GDM1 (cell line): ENCODE measurements around the gene C20orf204.
"Not testable (repeated sequence)": the region's sequence is repeated elsewhere in the genome, so short reads cannot be mapped to it uniquely, and the experiment has no call there.

Experiments used
- DNase-seq: peaks from one replicate; lab custom pipeline; 2025; lab: John Stamatoyannopoulos, UW

C20orf204 gene, protein sequence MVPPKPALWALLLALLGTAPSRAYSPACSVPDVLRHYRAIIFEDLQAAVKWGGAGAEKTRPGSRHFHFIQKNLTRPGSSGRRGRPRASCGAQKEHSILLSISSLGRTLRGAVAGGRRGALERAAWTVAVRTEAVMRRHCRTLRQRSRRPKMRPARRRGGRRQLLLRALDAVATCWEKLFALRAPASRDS

DNA sequence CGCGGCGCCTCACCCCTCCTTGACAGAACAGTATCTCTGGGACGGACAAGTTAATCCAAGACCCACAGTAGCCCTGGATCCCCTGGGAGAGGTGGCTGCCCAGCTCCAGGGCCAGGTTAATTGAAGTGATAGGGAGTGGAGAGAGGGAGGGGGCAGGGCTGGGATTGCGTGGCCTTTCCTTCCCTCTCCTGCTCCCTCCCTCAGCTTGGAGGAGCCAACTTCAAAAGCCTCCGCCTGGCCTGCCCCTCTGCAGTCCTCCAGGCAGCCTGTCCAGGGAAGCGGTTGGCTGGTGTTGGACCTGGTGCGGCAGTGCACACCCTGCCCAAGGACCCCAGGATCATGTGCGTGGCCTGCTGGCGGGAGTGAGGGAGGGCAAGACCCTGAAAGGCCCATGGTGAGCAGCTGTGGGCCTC, at the start of gene C20orf204:
TSS of gene C20orf204 (plus strand) at position 250 of the 413 bp plus-strand sequence. CDS start at position 392, 142 bp downstream.
- DNase-seq, result no peak

DNA sequence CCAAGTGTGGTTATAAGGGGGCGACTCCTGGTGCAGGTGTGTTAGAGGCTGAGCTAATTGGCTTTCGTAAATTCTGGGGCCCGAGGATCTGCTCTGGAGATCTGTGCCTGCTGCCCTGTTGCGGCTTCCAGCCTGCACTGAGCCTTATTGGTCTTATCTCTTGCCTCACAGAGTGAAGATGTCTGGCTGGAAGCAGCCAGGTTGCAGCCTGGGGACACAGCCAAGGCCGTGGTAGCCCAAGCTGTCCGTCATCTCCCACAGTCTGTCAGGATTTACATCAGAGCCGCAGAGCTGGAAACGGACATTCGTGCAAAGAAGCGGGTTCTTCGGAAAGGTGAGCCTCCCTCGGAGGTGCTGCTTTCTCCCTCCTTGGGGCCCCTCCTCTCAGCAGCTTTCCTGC, 35.1 kb upstream of the C20orf204 start:
- no peak for DNase-seq

DNA sequence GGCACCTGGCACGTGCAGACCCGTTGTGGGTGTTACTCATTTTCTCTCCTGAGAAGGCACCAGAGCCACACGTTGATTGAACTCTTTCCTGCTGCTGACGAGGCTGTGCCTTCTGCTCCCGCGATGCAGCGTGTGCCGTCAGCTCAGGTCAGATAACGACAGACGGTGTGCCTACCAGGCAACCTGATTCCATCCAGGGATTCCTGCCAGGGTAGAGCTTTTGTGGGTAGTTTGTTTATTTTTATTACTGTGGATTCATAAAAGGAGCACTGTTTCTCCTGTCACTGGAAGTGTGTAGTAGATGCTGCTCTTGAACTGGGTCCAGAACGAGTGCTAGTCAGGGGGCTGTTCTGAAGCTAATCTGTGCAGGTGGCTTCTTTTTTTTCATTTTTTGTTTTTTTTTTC, 34.4 kb upstream of the C20orf204 start:
- no peak for DNase-seq

DNA sequence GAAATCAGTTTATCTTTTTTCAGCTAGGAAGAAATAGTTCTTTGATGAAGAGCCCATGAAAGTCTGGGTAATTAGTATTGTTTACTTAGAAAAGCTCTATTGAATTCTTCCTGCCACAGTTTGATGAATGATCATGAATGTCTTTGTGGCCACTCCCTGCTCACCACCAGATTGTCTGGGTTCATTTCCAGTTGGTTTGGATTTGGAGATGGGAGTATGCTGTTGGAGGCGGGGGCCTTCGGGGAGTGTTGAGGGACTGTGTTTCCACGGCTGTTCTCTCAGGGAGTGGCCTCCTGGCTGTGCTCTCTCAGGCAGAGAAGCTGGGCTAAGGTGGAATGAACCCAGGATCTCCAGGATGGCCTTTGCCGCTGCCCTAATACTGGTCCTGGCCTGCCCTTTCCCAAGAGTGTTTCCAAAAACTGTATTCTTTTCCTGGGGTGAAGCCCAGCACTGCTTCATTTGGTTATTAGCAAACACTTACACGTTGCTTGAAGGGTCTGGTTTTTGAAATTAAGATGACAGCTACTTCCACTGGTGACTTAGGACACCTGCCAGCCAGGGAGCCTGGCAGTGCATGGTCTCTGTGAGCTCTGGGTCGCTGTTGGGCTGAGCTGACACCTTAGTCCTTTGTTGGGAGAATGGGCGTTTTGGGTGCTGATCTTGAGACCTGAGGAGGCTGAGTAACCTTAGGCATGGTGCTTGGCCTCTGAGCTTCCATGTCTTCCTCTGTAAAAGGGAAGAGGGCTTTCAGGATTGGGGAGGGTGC, 31.8 kb upstream of the C20orf204 start:
- DNase-seq, result no peak

DNA sequence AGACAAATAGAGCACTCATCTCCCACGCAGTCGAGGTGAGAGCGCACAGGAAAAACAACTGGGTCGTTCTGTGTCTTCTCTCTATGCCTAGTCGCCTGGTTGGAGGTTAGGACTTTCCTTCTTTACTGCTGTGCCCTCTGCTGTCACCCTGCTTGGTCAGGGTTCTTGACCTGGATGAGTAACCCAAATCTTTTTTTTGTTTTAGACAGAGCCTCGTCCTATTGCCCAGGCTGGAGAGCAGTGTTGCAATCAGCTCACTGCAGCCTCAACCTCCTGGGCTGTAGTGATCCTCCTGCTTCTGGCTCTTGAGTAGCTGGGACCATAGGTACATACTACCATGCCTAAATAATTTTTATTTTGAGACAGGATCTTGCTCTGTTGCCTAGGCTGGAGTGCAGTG, 30.6 kb upstream of the C20orf204 start:
- no peak for DNase-seq

DNA sequence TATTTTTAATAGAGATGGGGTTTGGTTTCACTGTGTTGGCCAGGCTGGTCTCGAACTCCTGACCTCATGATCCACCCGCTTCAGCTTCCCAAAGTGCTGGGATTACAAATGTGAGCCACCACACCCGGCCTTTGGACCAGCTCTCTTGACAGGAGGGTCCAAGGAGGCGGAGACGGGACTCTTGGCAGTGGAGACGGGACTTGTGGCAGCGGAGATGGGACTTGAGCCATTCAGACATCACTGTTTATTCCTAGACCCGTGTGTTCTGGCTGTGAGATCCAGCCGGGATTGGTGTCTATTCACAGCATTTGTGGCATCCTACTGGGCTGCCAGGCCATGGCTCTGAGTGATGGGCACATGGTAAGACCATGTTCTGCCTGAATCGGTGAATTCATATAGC, 29.5 kb upstream of the C20orf204 start:
- no peak for DNase-seq

DNA sequence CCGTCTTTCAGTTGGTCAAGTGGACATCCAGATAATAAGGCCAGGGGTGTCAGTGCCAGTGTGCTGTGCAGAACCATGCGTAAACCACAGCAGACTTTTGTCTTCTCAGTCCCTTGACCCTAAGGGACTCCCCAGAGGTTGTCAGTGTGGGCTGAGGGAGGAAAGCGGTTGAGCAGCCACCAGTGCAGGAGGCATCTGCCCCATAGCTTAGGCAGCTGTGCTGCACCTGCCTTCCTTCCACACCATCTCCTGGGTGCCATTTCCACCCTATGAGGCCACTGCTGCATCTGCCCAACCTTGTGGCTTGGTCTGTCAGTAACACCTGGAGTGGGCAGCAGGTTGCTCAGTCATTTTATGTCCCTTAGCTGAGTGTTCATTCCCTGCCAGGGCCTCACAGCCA, 29.1 kb upstream of the C20orf204 start:
- no peak for DNase-seq

DNA sequence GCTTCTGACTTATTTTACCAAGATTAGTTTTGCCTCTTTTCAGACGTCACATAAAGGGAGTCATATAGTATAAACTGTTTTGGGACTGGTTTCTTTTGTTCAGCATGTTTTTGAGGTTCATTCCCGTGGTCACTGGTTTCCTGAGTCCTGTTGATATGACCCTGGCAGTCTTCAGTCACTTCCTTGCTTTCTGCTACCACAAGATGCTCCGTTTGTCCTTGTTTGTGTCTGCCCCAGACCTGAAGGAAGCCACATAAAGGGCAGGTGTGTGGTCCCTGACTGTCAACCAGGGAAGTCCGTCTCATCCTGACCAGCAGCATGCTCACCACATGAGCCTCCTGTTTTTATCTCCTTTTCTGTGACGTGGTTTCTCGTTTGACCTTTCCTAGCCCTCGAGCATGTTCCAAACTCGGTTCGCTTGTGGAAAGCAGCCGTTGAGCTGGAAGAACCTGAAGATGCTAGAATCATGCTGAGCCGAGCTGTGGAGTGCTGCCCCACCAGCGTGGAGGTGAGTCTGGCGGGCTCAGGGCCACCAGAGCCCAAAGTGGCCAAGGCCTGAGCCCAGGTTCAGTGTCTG, 26.1 kb upstream of the C20orf204 start:
- no peak for DNase-seq

DNA sequence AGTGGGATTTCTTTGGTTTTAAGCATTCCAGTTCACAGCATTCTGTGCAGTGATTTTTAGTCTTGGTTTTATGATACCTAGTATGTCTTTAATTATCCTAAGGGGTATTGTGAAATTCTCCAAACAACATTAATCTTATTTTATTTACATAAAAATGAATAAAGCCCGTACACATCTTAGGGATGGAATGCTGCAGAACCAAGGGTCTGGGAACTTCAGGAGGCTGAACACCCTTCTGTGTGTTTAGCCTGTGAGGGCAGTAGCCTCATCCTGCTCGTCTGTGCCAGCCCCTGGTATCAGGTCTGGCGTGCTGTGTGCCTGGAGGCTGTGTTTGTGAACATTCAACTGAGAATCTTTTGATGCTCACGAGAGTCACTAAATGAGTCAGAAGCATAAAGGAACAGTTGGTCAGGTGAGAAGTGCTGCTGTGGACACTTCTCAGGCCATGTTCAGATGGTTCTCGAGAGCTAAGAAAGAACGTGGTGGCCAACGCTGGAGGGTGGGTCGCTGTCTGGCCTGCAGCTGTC, 25.2 kb upstream of the C20orf204 start:
- DNase-seq, result no peak

DNA sequence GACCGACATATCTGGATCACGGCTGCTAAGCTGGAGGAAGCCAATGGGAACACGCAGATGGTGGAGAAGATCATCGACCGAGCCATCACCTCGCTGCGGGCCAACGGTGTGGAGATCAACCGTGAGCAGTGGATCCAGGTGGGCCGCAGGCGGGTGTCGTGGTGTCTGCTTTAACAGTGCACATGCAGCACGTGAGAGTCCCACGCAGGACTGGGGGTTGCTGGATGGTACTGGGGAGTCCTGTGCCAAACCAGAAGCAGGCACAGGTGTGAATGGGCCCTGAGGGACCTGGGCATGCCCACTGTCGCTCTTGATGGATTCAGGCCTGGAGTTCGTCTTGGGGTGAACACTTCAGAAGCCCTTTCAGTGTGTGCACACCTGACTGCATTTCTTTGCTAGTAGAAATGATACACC, 24.6 kb upstream of the C20orf204 start:
- DNase-seq, result no peak

DNA sequence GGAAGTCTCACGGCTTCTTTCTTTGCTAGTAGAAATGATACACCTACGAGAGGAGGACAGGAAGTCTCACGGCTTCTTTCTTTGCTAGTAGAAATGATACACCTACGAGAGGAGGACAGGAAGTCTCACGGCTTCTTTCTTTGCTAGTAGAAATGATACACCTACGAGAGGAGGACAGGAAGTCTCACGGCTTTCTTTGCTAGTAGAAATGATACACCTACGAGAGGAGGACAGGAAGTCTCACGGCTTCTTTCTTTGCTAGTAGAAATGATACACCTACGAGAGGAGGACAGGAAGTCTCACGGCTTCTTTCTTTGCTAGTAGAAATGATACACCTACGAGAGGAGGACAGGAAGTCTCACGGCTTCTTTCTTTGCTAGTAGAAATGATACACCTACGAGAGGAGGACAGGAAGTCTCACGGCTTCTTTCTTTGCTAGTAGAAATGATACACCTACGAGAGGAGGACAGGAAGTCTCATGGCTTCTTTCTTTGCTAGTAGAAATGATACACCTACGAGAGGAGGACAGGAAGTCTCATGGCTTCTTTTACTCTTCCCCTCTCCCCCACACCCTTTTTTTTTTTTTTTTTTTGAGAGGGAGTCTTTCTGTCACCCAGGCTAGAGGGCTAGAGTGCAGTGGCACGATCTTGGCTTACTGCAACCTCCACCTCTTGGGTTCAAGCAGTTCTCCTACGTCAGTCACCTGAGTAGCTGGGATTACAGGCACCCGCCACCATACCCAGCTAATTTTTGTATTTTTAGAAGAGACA, 23.4 kb upstream of the C20orf204 start:
- DNase-seq, result not testable (repeated sequence)

DNA sequence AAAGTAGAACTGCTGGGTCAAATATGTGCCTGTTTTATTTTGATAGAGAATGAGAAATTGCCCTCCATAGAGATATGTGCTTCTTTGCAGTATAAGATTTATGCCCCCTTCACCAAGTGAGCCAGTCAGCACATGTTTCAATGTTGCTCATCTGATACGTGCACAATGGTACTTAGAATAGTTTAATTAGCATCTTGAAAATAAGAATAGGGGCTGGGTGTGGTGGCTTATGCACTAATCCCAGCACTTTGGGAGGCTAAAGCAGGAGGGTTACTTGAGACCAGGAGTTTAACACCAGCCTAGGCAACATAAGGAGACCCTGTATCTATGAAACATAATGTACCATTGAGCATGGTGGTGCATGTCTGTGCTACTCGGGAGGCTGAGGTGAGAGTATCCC, 20.3 kb upstream of the C20orf204 start:
- DNase-seq, result no peak

DNA sequence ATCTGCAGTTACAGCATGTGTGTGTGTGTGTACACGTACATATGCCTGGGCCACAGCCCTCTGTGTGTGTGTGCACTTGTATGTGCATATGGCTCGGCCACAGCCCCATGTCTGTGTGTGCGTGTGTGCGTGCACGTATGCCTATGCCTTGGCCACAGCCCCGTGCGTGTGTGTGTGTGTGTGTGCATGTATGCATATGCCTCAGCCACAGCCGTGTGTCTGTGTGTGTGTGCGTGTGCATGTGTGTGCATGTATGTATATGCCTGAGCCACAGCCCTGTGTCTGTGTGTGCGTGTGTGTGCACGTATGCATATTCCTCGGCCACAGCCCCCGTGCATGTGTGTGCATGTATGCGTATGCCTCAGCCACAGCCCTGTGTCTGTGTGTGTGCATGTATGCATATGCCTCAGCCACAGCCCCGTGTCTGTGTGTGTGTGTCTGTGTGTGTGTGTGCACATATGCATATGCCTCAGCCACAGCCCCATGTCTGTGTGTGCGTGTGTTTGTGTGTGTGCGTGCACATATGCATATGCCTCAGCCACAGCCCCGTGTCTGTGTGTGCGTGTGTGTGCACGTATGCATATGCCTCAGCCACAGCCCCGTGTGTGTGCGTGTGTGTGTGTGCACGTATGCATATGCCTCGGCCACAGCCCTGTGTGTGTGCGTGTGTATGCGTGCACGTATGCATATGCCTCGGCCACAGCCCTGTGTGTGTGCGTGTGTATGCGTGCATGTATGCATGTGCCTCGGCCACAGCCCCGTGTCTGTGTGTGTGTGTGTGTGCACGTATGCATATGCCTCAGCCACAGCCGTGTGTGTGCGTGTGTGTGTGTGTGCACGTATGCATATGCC, 14.6 kb upstream of the C20orf204 start:
- no peak for DNase-seq

DNA sequence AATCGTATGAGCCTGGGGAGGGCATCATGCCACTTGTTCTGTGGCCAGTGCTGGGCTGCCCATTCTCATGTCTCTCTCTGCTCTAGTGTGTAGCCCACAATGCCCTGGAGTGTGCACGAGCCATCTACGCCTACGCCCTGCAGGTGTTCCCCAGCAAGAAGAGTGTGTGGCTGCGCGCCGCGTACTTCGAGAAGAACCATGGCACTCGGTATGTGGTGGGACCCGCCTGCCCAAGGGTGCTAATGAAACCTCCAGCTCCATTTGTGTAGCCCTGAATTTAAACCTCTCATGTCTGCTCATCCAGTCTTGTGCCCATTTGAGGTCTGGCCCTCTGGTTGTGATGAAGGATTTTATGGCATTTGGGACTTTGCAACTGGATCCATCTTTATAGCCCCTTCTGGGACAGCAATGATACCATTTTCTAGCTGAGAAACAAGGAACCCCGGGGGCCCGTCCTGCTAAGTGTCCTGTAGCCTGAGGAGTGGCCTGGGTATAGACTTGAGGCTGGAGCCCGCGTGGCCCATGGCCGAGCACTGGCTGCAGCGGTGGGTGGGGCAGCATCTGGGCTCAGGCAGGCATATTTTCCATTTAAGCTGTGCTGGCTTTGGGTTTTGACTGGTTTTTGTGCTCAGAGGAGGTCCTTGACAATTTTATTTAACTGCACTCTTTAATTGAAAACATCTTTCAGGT, 13.2 kb upstream of the C20orf204 start:
- no peak for DNase-seq

DNA sequence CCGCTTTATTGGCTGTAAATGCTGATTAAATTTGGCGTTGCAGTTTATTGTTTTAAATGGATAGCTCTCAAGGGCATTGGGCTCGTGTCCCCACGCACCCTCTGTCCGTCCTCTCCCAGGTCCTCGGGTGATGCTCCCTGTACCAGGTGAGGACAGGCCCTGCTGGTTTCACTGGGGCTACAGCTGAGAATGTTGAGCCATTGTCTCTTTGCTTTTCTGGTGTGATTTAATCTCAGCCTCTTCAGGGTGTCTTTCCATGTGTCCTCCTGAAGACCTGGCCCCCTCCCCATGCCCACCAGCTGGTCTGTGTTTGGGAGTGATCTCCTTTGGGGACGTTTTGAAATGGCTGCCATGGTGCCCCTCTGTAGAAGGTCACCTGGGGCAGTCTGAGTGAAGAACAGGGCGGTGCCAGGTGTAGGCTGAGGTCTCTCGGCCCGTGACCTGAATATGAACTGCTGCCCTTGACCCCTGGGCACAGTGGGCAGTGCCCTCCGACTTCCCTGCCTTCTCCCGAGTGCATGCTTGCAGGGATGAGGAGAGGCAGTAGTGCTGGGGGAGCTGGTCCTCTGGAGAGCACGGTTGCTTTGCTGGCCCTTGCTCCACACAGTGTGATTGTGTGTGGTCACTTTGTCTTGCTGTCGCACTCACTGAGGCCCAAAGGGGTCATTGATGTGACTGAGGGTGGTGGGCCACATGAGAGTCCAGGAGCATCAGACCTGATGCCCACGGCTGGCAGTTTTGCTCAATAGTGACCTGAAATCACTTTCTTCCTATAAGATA, 12.4 kb upstream of the C20orf204 start:
- DNase-seq, result no peak

DNA sequence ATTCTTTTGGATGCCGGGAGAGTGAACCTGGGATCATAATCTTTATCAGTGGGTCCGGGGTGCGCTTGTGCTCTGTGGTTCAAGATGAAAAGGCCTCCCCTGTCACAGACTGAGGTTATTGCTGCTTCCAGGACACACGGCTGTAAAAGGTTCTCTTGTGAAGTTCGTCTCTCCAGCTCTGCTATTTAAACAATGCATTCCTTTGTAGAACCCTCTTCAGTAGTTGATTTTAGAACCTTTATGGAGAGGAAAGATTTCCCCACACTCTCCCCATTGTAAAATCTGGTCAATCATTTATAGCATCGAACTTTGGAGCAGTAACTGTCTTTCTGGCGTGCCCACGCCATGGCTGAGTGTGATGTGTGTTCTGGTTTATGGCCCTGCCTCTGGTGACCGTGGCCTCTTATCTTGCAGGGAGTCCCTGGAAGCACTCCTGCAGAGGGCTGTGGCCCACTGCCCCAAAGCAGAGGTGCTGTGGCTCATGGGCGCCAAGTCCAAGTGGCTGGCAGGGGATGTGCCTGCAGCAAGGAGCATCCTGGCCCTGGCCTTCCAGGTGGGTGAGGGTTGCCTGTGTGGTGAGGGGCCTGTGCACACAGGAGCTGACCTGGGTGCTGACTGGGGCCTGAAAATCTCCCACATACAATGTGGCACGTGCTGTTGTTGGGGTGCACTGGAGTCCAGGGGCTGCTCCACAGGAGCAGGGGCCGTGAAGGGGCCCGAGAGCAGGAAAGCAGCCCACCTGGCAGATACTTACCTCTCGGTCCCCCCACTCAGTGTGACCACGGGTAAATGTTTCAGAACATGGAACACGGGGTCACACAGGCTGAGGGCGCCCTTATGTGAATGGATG, 11.6 kb upstream of the C20orf204 start:
- DNase-seq, result no peak

DNA sequence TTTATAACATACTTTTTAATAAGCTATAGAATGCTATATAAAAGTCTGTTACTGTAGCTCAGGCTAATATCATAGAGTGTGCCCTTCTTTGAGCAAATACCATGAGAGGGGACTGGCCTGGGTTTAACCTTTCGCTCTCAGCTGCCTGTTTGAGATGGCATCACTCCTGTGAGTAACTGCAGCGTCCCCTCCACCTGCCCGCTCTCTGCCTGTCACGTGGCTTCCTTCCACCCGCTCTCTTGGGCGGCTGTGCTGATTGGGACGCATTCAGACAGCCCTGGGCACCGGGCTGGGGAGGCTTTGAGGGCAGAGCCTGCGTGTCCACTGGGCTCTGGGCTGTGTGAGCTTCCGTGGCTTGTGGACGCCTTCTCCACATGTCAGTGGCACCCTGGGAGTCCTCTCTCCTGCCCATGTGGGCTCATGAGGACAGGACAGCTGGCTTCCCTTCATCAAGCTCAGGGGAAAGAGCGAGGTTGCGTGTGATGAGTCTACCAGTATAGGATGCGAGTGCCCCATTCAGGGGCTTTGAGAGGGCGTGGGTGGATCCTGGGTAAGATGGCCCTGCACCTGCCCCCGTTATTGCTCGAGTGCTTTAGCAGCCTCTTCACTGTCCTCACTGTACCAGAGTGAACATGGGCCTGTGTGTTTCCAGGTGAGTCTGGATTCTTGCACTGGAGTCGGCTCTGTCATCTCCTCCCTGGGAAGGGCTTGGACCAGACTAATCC, 10.7 kb upstream of the C20orf204 start:
- DNase-seq, result no peak

DNA sequence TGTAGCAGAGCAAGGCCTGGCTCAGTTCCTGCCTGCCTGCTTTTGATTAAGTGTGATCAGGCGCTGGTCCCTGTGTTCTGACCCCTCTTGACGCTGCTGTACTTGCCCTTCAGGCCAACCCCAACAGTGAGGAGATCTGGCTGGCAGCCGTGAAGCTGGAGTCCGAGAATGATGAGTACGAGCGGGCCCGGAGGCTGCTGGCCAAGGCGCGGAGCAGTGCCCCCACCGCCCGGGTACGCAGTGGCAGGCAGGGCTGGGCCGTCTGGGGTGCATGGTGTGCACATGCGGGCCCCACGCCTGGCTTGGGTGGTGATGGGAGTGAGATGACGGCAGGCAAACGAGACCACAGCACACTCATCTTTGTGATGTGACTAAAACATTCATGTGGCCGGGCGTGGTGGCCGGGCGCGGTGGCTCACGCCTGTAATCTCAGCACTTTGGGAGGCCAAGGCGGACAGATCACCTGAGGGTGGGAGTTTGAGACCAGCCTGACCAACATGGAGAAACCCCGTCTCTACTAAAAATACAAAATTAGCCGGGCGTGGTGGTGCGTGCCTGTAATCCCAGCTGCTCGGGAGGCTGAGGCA, 10.1 kb upstream of the C20orf204 start:
- no peak for DNase-seq
